T-helper 17 cell (primary cell): Measurements from ENCODE around the gene BTF3L4. TPM values are rescaled to one million over a fixed set of nuclear protein-coding genes. Genes with fewer than 3 reads are reported as not detected.
"Not testable (repeated sequence)": the region's sequence is repeated elsewhere in the genome, so short reads cannot be mapped to it uniquely, and the experiment has no call there.

Source experiments
- ATAC-seq: fragments of 150-1000 bp; cut with Tn5 transposase; 2 replicates; pipeline ENCODE4 v1.10.0; 2021; ENCODE audit warnings: mild to moderate bottlenecking, moderate library complexity
- DNase-seq, 3 donors: peaks; one replicate each; pipeline versions ENCODE4 v3.0.0 to v3.0.0-alpha.2; 2020 to 2021
- H3K9me3 ChIP-seq: one replicate; pipeline ENCODE4 v1.7.0; 2013; ENCODE audit warnings: low read length, mild to moderate bottlenecking; ENCODE audit not compliant: control insufficient read depth, poor library complexity, severe bottlenecking
- H3K27ac Mint-ChIP-seq: one replicate; pipeline ENCODE4 v1.8.0; 2022; ENCODE audit warnings: mild to moderate bottlenecking, moderate library complexity, mixed read lengths
- H3K27me3 Mint-ChIP-seq: one replicate; pipeline ENCODE4 v1.8.0; 2022; ENCODE audit warnings: mixed read lengths
- H3K36me3 Mint-ChIP-seq: one replicate; pipeline ENCODE4 v1.8.0; 2022; ENCODE audit warnings: low read depth, mixed read lengths
- H3K4me1 Mint-ChIP-seq: one replicate; pipeline ENCODE4 v1.8.0; 2022; ENCODE audit warnings: mild to moderate bottlenecking, mixed read lengths
- H3K4me3 Mint-ChIP-seq: one replicate; pipeline ENCODE4 v1.8.0; 2022; ENCODE audit warnings: mild to moderate bottlenecking, moderate library complexity, mixed read lengths
- total RNA-seq, 4 donors: library from RNA in 2 of 4; stranded (reverse) in 2 of 4; gene quantifications; one replicate each; pipeline ENCODE4 v1.2.3 and lab custom pipeline; 2022 to 2026

The BTF3L4 gene
- total RNA-seq, 2 donors from 2014 or later: 33.6 to 40.6 TPM

GRCh38 chr1:52037909-52038308, 18.2 kb upstream of the BTF3L4 start:
- H3K4me1 Mint-ChIP-seq: peaks cover 3% of the 10 kb centered on the region
- no peak for ATAC-seq

GRCh38 chr1:52041551-52042185, 14.4 kb upstream of the BTF3L4 start:
- no peak overlapping the region for H3K27ac Mint-ChIP-seq
- no peaks in the 10 kb centered on the region for H3K36me3 Mint-ChIP-seq
- no peak for ATAC-seq
- H3K4me3 Mint-ChIP-seq: no peak overlapping the region
- no peaks in the 10 kb centered on the region for H3K9me3 ChIP-seq
- H3K4me1 Mint-ChIP-seq: peaks cover 14% of the 10 kb centered on the region
- DNase-seq: no peak
- H3K27me3 Mint-ChIP-seq: no peaks in the 10 kb centered on the region

More at GRCh38 chr1:52037909-52038308, 18.2 kb upstream of the BTF3L4 start:
- H3K27me3 Mint-ChIP-seq: no peaks in the 10 kb centered on the region
- no peaks in the 10 kb centered on the region for H3K36me3 Mint-ChIP-seq
- DNase-seq: no peak
- H3K9me3 ChIP-seq: no peaks in the 10 kb centered on the region
- no peak overlapping the region for H3K4me3 Mint-ChIP-seq
- no peak overlapping the region for H3K27ac Mint-ChIP-seq

- DNase-seq: no peak
- peaks cover 6% of the 10 kb centered on the region for H3K36me3 Mint-ChIP-seq
- H3K4me1 Mint-ChIP-seq: peaks cover 22% of the 10 kb centered on the region
- no peak for ATAC-seq
- H3K27me3 Mint-ChIP-seq: no peaks in the 10 kb centered on the region
- no peak overlapping the region for H3K4me3 Mint-ChIP-seq
- no peaks in the 10 kb centered on the region for H3K9me3 ChIP-seq
- peak overlapping the region; percentile 9 for H3K27ac Mint-ChIP-seq
Observed at GRCh38 chr1:52045236-52045635, 10.9 kb upstream of the BTF3L4 start.

GRCh38 chr1:52045666-52046195, 10.4 kb upstream of the BTF3L4 start:
- peaks cover 22% of the 10 kb centered on the region for H3K4me1 Mint-ChIP-seq
- peak overlapping the region; percentile 72 for H3K27ac Mint-ChIP-seq
- not testable (repeated sequence) for H3K36me3 Mint-ChIP-seq, H3K27me3 Mint-ChIP-seq, ATAC-seq, H3K4me3 Mint-ChIP-seq, DNase-seq, H3K9me3 ChIP-seq

- not testable (repeated sequence) for DNase-seq, H3K27ac Mint-ChIP-seq, ATAC-seq, H3K9me3 ChIP-seq, H3K4me3 Mint-ChIP-seq, H3K27me3 Mint-ChIP-seq, H3K36me3 Mint-ChIP-seq
- peaks cover 28% of the 10 kb centered on the region for H3K4me1 Mint-ChIP-seq
Observed at GRCh38 chr1:52049337-52049736, 6.8 kb upstream of the BTF3L4 start.

GRCh38 chr1:52053862-52054261, 2.2 kb upstream of the BTF3L4 start:
- peak overlapping the region; percentile 94 for H3K27ac Mint-ChIP-seq
- H3K36me3 Mint-ChIP-seq: peaks cover 2% of the 10 kb centered on the region
- DNase-seq (no peak), ATAC-seq (no peak)
- peak overlapping the region; percentile 98 for H3K4me3 Mint-ChIP-seq
- no peaks in the 10 kb centered on the region for H3K9me3 ChIP-seq
- peaks cover 36% of the 10 kb centered on the region for H3K4me1 Mint-ChIP-seq
- H3K27me3 Mint-ChIP-seq: no peaks in the 10 kb centered on the region

- ATAC-seq: no peak
- Mint-ChIP-seq H3K4me1 (peaks cover 39% of the 10 kb centered on the region), H3K27ac (peak overlapping the region; percentile 94), H3K36me3 (peaks cover 2% of the 10 kb centered on the region), H3K4me3 (peak overlapping the region; percentile 98), H3K27me3 (no peaks in the 10 kb centered on the region)
- H3K9me3 ChIP-seq: no peaks in the 10 kb centered on the region
- no peak for DNase-seq
Observed at GRCh38 chr1:52054496-52055065, 1.5 kb upstream of the BTF3L4 start.

GRCh38 chr1:52055066-52055865, 829 bp upstream of the BTF3L4 start, which contains the start of gene TXNDC12:
Gene TXNDC12, minus strand, starts transcription at chr1:52055191. Its CDS starts 95 bp downstream, at chr1:52055096.
- ATAC-seq: peak; percentile 24

GRCh38 chr1:52055866-52056162, 281 bp upstream of the BTF3L4 start:
- Mint-ChIP-seq H3K27me3 (no peaks in the 10 kb centered on the region), H3K4me3 (peak overlapping the region; percentile 98), H3K36me3 (peaks cover 2% of the 10 kb centered on the region), H3K27ac (peak overlapping the region; percentile 94), H3K4me1 (peaks cover 39% of the 10 kb centered on the region)
- DNase-seq (no peak), ATAC-seq (no peak)
- no peaks in the 10 kb centered on the region for H3K9me3 ChIP-seq

More at GRCh38 chr1:52055066-52055865, 829 bp upstream of the BTF3L4 start, which contains the start of gene TXNDC12:
- peak; percentile 14 to 50 (median 41) for DNase-seq
- peak within 1 kb of the TSS; percentile 98 for H3K4me3 Mint-ChIP-seq
- peaks cover 36% of the 10 kb centered on the region for H3K4me1 Mint-ChIP-seq
- H3K27me3 Mint-ChIP-seq: no peaks in the 10 kb centered on the region
- H3K36me3 Mint-ChIP-seq: peaks cover 2% of the 10 kb centered on the region
- peak within 1 kb of the TSS; percentile 94 for H3K27ac Mint-ChIP-seq
- no peaks in the 10 kb centered on the region for H3K9me3 ChIP-seq

- Mint-ChIP-seq H3K4me1 (peaks cover 41% of the 10 kb centered on the region), H3K27ac (peak overlapping the region; percentile 94), H3K36me3 (peaks cover 2% of the 10 kb centered on the region), H3K4me3 (peak overlapping the region; percentile 98), H3K27me3 (no peaks in the 10 kb centered on the region)
- H3K9me3 ChIP-seq: no peaks in the 10 kb centered on the region
- ATAC-seq (peak; percentile 4), DNase-seq (no peak)
Observed at GRCh38 chr1:52056937-52057231, 789 bp downstream of the BTF3L4 start.

GRCh38 chr1:52057255-52057654, 1.2 kb downstream of the BTF3L4 start:
- Mint-ChIP-seq H3K27ac (peak overlapping the region; percentile 94), H3K4me1 (peaks cover 41% of the 10 kb centered on the region)
- no peak for DNase-seq

GRCh38 chr1:52057876-52058415, 1.9 kb downstream of the BTF3L4 start:
- Mint-ChIP-seq H3K36me3 (peaks cover 4% of the 10 kb centered on the region), H3K27me3 (no peaks in the 10 kb centered on the region), H3K4me3 (peak overlapping the region; percentile 98), H3K27ac (peak overlapping the region; percentile 94), H3K4me1 (peaks cover 43% of the 10 kb centered on the region)
- ATAC-seq: no peak
- no peaks in the 10 kb centered on the region for H3K9me3 ChIP-seq
- DNase-seq: no peak

More at GRCh38 chr1:52057255-52057654, 1.2 kb downstream of the BTF3L4 start:
- no peaks in the 10 kb centered on the region for H3K9me3 ChIP-seq
- peak overlapping the region; percentile 98 for H3K4me3 Mint-ChIP-seq
- no peak for ATAC-seq
- H3K36me3 Mint-ChIP-seq: peaks cover 2% of the 10 kb centered on the region
- H3K27me3 Mint-ChIP-seq: no peaks in the 10 kb centered on the region

- DNase-seq (no peak), ATAC-seq (no peak)
- no peaks in the 10 kb centered on the region for H3K27me3 Mint-ChIP-seq
- H3K36me3 Mint-ChIP-seq: peaks cover 11% of the 10 kb centered on the region
- H3K27ac Mint-ChIP-seq: no peak overlapping the region
- H3K9me3 ChIP-seq: no peaks in the 10 kb centered on the region
- H3K4me3 Mint-ChIP-seq: no peak overlapping the region
- H3K4me1 Mint-ChIP-seq: peaks cover 44% of the 10 kb centered on the region
Observed at GRCh38 chr1:52059321-52059720, 3.2 kb downstream of the BTF3L4 start.
